GM21360 (cell line): Measurements from ENCODE around the gene EID2B.

Experiments
- ATAC-seq: cut with Tn5 transposase; IDR thresholded peaks from one replicate; pipeline ENCODE4 v1.9.1; 2021; ENCODE audit warnings: mild to moderate bottlenecking, moderate library complexity; ENCODE audit not compliant: unreplicated experiment

EID2B gene

GRCh38 chr19:39533003-39533512, 406 bp upstream of the EID2B start:
- ATAC-seq, result no peak

GRCh38 chr19:39531834-39532232, 819 bp downstream of the EID2B start:
- no peak for ATAC-seq

- no peak for ATAC-seq
Measured at GRCh38 chr19:39525205-39525604, 7.4 kb downstream of the EID2B start.

DNA sequence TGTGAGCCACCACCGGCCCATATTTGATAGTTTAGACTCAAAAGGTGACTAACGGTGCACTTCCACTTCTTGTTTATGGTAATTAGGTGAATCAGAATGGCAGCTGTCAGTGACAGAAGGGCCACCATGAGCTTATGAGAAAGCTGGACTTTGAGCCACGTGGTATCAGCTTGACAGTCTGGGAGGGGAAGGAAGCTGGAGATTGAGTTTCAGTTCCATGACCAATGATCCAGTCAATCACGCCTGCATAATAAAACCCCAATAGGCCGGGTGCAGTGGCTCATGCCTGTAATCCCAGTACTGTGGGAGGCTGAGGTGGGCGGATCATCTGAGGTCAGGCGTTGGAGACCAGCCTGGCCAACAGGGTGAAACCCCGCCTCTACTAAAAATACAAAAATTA, 8.2 kb downstream of the EID2B start:
- ATAC-seq, result no peak

- ATAC-seq, result no peak
Measured at GRCh38 chr19:39520541-39521484, 11.8 kb downstream of the EID2B start.

GRCh38 chr19:39518975-39519374, 13.7 kb downstream of the EID2B start:
- no peak for ATAC-seq

- ATAC-seq, result no peak
Measured at GRCh38 chr19:39518458-39518857, 14.2 kb downstream of the EID2B start.

DNA sequence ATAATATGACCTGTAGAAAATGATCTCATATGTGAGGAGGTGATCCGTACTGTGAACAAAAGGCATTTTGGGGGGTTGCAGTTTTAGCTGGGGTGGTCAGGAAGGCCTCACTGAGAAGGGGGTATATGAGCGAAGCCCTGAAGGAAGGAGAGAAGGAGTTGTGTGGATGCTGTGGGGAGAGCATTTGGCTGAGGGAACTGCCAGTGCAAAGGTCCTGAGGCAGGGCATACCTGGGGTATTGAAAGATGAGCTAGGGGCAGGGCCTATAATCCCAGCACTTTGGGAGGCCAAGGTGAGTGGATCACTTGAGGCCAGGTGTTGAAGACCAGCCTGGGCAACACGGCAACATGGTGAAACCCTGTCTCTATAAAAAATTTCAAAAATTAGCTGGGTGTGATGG, 15.2 kb downstream of the EID2B start:
- no peak for ATAC-seq

GRCh38 chr19:39516270-39516669, 16.4 kb downstream of the EID2B start:
- no peak for ATAC-seq

- ATAC-seq, result no peak
Measured at GRCh38 chr19:39515551-39516191, 17.0 kb downstream of the EID2B start.

- ATAC-seq, result no peak
Measured at GRCh38 chr19:39514840-39515550, 17.7 kb downstream of the EID2B start, which contains the start of gene SELENOV. TSS of gene SELENOV (plus strand) at chr19:39515139. CDS start at chr19:39515213, 74 bp downstream.

DNA sequence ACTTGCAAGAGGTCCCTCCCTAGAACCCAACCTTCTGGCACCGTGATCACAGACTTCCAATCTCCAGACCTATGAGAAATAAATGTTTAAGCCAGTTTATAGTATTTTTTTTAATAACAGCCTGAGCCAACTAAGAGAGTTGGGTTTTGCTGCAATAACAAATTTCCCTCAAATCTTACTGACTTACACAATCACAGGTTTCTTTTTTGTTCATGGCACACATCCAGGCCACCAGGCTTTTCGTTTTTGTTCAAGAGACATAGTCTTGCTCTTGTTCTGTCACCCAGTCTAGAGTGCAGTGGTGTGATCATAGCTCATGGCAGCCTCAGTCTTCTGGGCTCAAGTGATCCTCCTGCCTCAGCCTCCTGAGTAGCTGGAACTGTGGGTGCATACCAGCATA, 19.7 kb downstream of the EID2B start:
- no peak for ATAC-seq

GRCh38 chr19:39509233-39509632, 23.4 kb downstream of the EID2B start:
- ATAC-seq, result no peak

GRCh38 chr19:39508629-39509028, 24.0 kb downstream of the EID2B start:
- ATAC-seq, result no peak

DNA sequence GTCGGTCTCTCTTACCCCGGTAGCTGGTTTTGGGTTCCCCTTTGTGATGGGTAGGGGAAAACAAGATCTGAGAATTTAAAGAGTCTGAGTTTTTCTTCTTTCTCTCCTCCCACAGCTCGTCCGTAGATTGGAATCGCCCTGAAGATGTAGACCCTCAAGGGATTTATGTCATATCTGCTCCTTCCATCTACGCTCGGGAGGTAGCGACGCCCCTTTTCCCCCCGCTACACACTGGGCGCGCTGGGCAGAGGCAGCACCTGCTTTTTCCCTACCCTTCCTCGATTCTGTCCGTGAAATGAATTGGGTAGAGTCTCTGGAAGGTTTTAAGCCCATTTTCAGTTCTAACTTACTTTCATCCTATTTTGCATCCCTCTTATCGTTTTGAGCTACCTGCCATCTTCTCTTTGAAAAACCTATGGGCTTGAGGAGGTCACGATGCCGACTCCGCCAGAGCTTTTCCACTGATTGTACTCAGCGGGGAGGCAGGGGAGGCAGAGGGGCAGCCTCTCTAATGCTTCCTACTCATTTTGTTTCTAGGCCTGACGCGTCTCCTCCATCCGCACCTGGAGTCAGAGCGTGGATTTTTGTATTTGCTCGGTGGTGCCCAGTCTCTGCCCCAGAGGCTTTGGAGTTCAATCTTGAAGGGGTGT, 24.8 kb downstream of the EID2B start:
- ATAC-seq, result no peak

DNA sequence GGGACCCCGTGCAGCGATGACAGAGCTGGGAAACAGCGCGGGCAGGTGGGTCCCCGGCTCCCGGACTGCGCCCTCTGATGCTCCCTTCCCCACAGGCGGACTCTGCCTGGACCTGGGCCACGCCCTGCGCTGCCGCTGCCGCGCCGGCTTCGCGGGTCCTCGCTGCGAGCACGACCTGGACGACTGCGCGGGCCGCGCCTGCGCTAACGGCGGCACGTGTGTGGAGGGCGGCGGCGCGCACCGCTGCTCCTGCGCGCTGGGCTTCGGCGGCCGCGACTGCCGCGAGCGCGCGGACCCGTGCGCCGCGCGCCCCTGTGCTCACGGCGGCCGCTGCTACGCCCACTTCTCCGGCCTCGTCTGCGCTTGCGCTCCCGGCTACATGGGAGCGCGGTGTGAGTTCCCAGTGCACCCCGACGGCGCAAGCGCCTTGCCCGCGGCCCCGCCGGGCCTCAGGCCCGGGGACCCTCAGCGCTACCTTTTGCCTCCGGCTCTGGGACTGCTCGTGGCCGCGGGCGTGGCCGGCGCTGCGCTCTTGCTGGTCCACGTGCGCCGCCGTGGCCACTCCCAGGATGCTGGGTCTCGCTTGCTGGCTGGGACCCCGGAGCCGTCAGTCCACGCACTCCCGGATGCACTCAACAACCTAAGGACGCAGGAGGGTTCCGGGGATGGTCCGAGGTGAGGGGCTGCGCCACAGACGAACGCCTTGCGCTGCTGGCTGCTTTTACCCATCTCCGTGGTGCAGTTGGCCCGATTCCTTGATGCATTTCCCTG, 25.5 kb downstream of the EID2B start:
- ATAC-seq, result no peak

GRCh38 chr19:39506598-39506943, 26.1 kb downstream of the EID2B start:
- no peak for ATAC-seq

DNA sequence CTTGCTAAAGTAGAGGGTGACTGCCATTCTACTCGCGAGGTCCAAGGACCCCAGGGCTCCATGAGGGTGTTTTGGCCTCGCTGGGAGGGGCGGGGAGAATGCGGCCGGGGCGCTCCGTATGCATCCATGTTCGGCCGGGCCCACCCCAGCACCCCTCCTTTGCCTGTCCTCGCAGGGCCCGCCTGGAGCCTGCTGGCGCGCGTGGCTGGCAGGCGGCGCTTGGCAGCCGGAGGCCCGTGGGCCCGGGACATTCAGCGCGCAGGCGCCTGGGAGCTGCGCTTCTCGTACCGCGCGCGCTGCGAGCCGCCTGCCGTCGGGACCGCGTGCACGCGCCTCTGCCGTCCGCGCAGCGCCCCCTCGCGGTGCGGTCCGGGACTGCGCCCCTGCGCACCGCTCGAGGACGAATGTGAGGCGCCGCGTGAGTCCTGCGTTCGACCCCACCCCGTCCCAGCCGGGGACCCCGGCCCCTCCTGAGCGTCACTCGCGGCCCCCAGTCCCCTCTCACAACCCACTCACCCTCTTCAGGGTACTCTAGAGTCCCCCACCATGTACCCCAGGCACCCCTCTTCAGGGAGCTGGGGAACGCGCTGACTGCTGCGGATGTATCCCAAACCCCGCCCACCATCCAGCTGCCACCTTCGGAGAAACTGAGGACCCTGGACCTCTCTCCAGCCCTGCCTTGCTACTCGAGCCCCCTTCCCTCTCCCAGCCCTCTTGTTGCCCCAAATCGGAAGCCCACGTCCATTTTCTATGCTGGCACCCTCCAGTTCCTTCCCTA, 29.8 kb downstream of the EID2B start:
- ATAC-seq, result no peak

DNA sequence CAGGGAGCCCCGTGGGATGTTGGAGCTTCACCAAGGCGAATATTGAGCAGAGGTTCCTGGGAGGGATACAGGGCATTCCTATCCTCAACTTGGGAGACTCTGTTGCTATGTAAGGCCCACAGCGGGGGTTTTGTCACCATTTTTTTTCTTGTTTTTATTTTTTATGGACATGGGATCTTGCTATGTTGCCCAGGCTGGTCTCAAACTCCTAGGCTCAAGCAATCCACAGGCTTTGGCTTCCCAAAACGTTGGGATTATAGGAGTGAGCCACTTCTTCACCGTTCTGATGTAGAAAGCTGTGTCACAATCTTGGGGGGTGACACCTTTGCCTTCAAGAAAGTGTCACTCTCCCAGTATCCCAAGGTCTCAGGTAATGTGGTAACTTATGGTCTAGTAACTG, 31.3 kb downstream of the EID2B start:
- no peak for ATAC-seq
